ENCODE data around the gene SOX18. TPM values are rescaled to one million over a fixed set of nuclear protein-coding genes. Genes with fewer than 3 reads are reported as not detected.

Gene SOX18
- total and polyA plus RNA-seq, 2 of the 13 experiments (the other 11 are each of a cell fraction or from before 2014, with no cell fraction given), result 1.6 to 1.9 TPM

- peak; percentile 97; the same call in 1 of the 2 replicates for TF ChIP-seq E2F2 (CRISPR knock-in tag; IDR thresholded peaks at IDR 0.05; ENCODE audit: borderline replicate concordance)
- peak; percentile 83 for TF ChIP-seq ZNF564 (CRISPR knock-in tag; IDR thresholded peaks at IDR 0.05)
- peak; percentile 93; the same call in 1 of the 2 replicates for TF ChIP-seq ZNF230 (CRISPR knock-in tag; IDR thresholded peaks at IDR 0.05)
- TF ChIP-seq PCBP2 (optimal IDR thresholded peaks at IDR 0.05; ENCODE audit: low read depth, low read length, poor library complexity, severe bottlenecking), result no peak
- TF ChIP-seq HDAC1 (CRISPR knock-in tag; IDR thresholded peaks at IDR 0.05), result peak; percentile 97
- peak; percentile 90 for TF ChIP-seq ZNF431 (CRISPR knock-in tag; IDR thresholded peaks at IDR 0.05; ENCODE audit: borderline replicate concordance, low read depth)
- TF ChIP-seq MIXL1 (CRISPR knock-in tag; IDR thresholded peaks at IDR 0.05), result peak; percentile 82
- 0 out of 2 replicates have a peak, but pooled peaks have one; percentile 48 for TF ChIP-seq ZNF3 (CRISPR knock-in tag; IDR thresholded peaks at IDR 0.05)
- peak; percentile 83; the same call in 1 of the 2 replicates for TF ChIP-seq THAP9 (CRISPR knock-in tag; IDR thresholded peaks at IDR 0.05; ENCODE audit: borderline replicate concordance)
- peak; percentile 98 for TF ChIP-seq ZNF224 (CRISPR knock-in tag; IDR thresholded peaks at IDR 0.05)
- peak; percentile 91; the same call in 1 of the 2 replicates for TF ChIP-seq ZNF232 (CRISPR knock-in tag; IDR thresholded peaks at IDR 0.05; ENCODE audit: borderline replicate concordance)
- peak; percentile 89 for TF ChIP-seq ZNF619 (CRISPR knock-in tag; IDR thresholded peaks at IDR 0.05)
- TF ChIP-seq ZBTB33 (CRISPR knock-in tag; IDR thresholded peaks at IDR 0.05), result peak; percentile 74
- TF ChIP-seq MBNL3 (CRISPR knock-in tag; conservative IDR thresholded peaks at IDR 0.05), result no peak
- TF ChIP-seq AGO2 (optimal IDR thresholded peaks at IDR 0.05; ENCODE audit: low read depth, low read length), result peak; percentile 98
- no peak for TF ChIP-seq CERS6 (CRISPR knock-in tag; IDR thresholded peaks at IDR 0.05)
- peak; percentile 61; the same call in 1 of the 2 replicates for TF ChIP-seq MED1 (CRISPR knock-in tag; IDR thresholded peaks at IDR 0.05)
- TF ChIP-seq FOXJ3 (CRISPR knock-in tag; IDR thresholded peaks at IDR 0.05; ENCODE audit: borderline replicate concordance), result no peak
- TF ChIP-seq ZNF225 (CRISPR knock-in tag; IDR thresholded peaks at IDR 0.05), result no peak; the same call in 1 of the 2 replicates
- TF ChIP-seq MXD3 (CRISPR knock-in tag; IDR thresholded peaks at IDR 0.05), result peak; percentile 92; the same call in 1 of the 2 replicates
- peak; percentile 93 for TF ChIP-seq MIER3 (CRISPR knock-in tag; IDR thresholded peaks at IDR 0.05; ENCODE audit: borderline replicate concordance)
- peak; percentile 86 for TF ChIP-seq ZNF879 (CRISPR knock-in tag; IDR thresholded peaks at IDR 0.05)
- TF ChIP-seq STAT5B (CRISPR knock-in tag; IDR thresholded peaks at IDR 0.05), result peak; percentile 78; the same call in 1 of the 2 replicates
Observed at GRCh38 chr20:64062596-64063388, 13.4 kb upstream of the SOX18 start, which contains the start of gene TCEA2 (continued).

Data from HepG2 (cell line).